ENCODE measurements around the gene ANKRD1. TPM values are rescaled to one million over a fixed set of nuclear protein-coding genes. Genes with fewer than 3 reads are reported as not detected.
A peak's percentile ranks its signal among the peaks of the same experiment; 100 is the strongest.

ANKRD1 gene
- total and polyA plus RNA-seq, 2 of the 8 experiments (the other 6 are each of a cell fraction or from before 2014, with no cell fraction given), result 0.03 TPM; not detected in 1

DNA sequence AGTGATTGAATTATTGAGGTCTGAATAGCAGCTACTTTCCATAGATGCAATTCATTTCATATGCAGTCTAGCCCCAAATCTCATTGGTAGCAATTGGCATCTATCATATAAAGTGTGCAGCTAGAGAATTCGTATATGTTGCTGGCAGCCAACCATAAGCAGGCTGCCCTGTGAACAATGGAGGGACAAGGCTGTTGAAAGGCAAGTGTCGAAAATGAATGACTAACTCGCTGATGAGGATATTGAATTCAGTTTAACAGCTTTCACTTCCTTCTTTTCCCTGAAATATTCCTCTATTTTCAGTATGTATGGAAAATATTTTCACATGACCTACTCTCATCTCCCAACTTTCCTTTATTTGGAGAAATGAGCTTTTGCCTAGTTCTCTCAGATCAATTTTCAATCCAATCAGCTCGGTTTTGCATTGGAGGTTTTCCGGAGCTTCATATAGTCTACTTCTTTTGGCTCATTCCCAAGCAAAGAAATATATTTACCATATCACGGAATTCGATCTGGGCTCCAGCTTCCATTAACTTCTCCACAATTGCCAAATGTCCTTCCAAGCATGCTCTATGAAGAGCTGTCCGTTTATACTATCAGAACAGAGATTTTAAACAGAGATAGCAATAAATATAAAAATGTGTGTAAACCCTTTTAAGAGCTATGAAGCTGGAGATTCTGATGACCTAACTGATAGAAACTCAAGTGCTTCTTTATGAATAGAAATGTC, 3.5 kb downstream of the ANKRD1 start:
- ChIA-PET POLR2A (ENCODE audit: partially characterized antibody) (interaction anchor here (1.0 kb wide), 1 partner anchor 24 kb away, joined by 3 read pairs; no protein-coding TSS in a partner anchor), CTCF (ENCODE audit: partially characterized antibody) (interaction anchor here (0.6 to 4.2 kb wide), 10 partner anchors 8 to 381 kb away, joined by 3 to 13 read pairs (median 5); no protein-coding TSS in a partner anchor)
- Histone ChIP-seq H4K91ac (replicated peaks; ENCODE audit: insufficient read length, low read length) (no peak overlapping the region), H4K8ac (ENCODE audit: extremely low read depth, insufficient read depth, low read length) (no peak overlapping the region), H3K36me3 (ENCODE audit: control insufficient read depth in 2 of 4, insufficient read depth in 4 of 4, low read length in 3 of 4) (no peaks in the 10 kb centered on the region), H3K9me3 (ENCODE audit: insufficient read depth in 2 of 2, low read depth in 1 of 2, low read length in 1 of 2) (no peaks in the 10 kb centered on the region), H3K4me2 (ENCODE audit: insufficient read depth in 1 of 2, low read depth in 2 of 2, low read length in 2 of 2) (no peak overlapping the region), H3K56ac (replicated peaks; ENCODE audit: insufficient read length, low read depth, low read length) (no peak overlapping the region), H3K14ac (ENCODE audit: insufficient read length) (no peak overlapping the region), H3K27ac (ENCODE audit: low read depth, low read length) (no peak overlapping the region), H2BK5ac (ENCODE audit: low read depth, low read length) (no peak overlapping the region), H3K79me1 (ENCODE audit: low read depth, low read length) (no peaks in the 10 kb centered on the region), H3K27me3 (replicated peaks in 1 of 4; ENCODE audit: control insufficient read depth in 3 of 4, extremely low read depth in 1 of 4, insufficient read depth in 3 of 4, low read length in 3 of 4) (peaks cover 78 to 98% (median 95%) of the 10 kb centered on the region in 4 experiments), H3K23ac (ENCODE audit: insufficient read length) (no peak overlapping the region), H3K9ac (replicated peaks in 1 of 4; ENCODE audit: extremely low read depth in 1 of 4, low read depth in 3 of 4, low read length in 3 of 4) (no peak overlapping the region), H3K23me2 (ENCODE audit: low read depth, low read length) (no peaks in the 10 kb centered on the region; the same call in 1 of the 2 replicates), H2AFZ (ENCODE audit: low read length) (no peak overlapping the region), H2BK120ac (replicated peaks; ENCODE audit: low read depth, low read length) (no peak overlapping the region), H4K5ac (ENCODE audit: insufficient read length, low read depth, low read length) (no peak overlapping the region), H2BK15ac (ENCODE audit: low read length) (no peak overlapping the region), H2AK5ac (ENCODE audit: low read depth, low read length) (no peak overlapping the region), H4K20me1 (replicated peaks in 1 of 2; ENCODE audit: control insufficient read depth in 1 of 2, insufficient read depth in 2 of 2, low read length in 2 of 2) (peaks cover 3% of the 10 kb centered on the region in 2 experiments), H2BK20ac (ENCODE audit: low read length) (no peak overlapping the region), H2BK12ac (ENCODE audit: low read depth, low read length) (no peak overlapping the region), H3K18ac (ENCODE audit: extremely low read depth, low read length) (no peak overlapping the region), H3K4me1 (replicated peaks in 1 of 4; ENCODE audit: control insufficient read depth in 3 of 4, insufficient read depth in 4 of 4, low read length in 3 of 4) (no peaks in the 10 kb centered on the region; a peak in 1 of 7 replicates), H3K4me3 (ENCODE audit: extremely low read depth in 1 of 4, insufficient read depth in 2 of 4, low read depth in 3 of 4, low read length in 4 of 4) (no peak overlapping the region), H3K4ac (replicated peaks; ENCODE audit: insufficient read length, low read depth, low read length) (no peak overlapping the region), H3K79me2 (ENCODE audit: control insufficient read depth in 1 of 2, insufficient read depth in 2 of 2, low read length in 2 of 2) (no peaks in the 10 kb centered on the region)
- FAIRE-seq (no peak), DNase-seq (ENCODE audit: low read depth in 1 of 2, low spot score in 2 of 2) (no peak)
- 86% methylated on average over 8 of the region's 8 CpGs; no CpG with 5 or more reads in 1 of the 2 experiments for WGBS, 2 experiments (ENCODE audit: extremely low coverage in 1 of 2, insufficient coverage in 1 of 2, insufficient read length in 1 of 2, insufficient replicate concordance in 2 of 2, low coverage in 1 of 2, low lambda C conversion rate in 2 of 2, missing lambda C conversion rate in 1 of 2)
- TF ChIP-seq TAF7 (optimal IDR thresholded peaks at IDR 0.05; ENCODE audit: borderline replicate concordance, low read depth, low read length), result no peak
- TF ChIP-seq POLR2A (IDR thresholded peaks at IDR 0.05; ENCODE audit: control extremely low read depth in 1 of 2, low read depth in 2 of 2, low read length in 2 of 2), result no peak
- no peak for TF ChIP-seq JUN (IDR thresholded peaks at IDR 0.05; ENCODE audit: low read depth, low read length)
- peak; percentile 20 for TF ChIP-seq EZH2 (IDR thresholded peaks at IDR 0.05; ENCODE audit: low read depth, low read length, severe bottlenecking)
